GM23338 (cell line): Measurements from ENCODE around the gene MAT2B. TPM values are rescaled to one million over a fixed set of nuclear protein-coding genes. Genes with fewer than 3 reads are reported as not detected.

ENCODE experiments used
- ATAC-seq: fragments of 200-7000 bp; cut with Tn5 transposase; 3 replicates; pipeline ENCODE4 v1.9.1; 2020
- DNase-seq: peaks from one replicate; pipeline ENCODE4 v3.0.0-alpha.2; 2015; ENCODE audit warnings: low spot score
- H2AFZ ChIP-seq: fragments of 200-600 bp; sonication (generic); 2 replicates; pipeline ENCODE4 v1.8.0; 2016; ENCODE audit warnings: antibody characterized with exemption, mild to moderate bottlenecking, moderate library complexity
- H3F3A ChIP-seq: fragments of 200-600 bp; sonication (generic); replicated peaks from 2 replicates; pipeline ENCODE4 v1.8.0; 2017; ENCODE audit warnings: antibody characterized with exemption, mixed run types, low read depth
- H3K27ac ChIP-seq: fragments of 200-600 bp; sonication (generic); 2 replicates; pipeline ENCODE4 v1.6.1; 2016; ENCODE audit warnings: low read depth
- H3K27me3 ChIP-seq: fragments of 200-600 bp; sonication (generic); 2 replicates; pipeline ENCODE4 v1.8.0; 2016; ENCODE audit warnings: mild to moderate bottlenecking, mixed run types, moderate library complexity; ENCODE audit not compliant: insufficient read depth
- H3K36me3 ChIP-seq: fragments of 200-600 bp; sonication (generic); 2 replicates; pipeline ENCODE4 v1.8.0; 2016; ENCODE audit warnings: mild to moderate bottlenecking; ENCODE audit not compliant: insufficient read depth
- H3K4me1 ChIP-seq: fragments of 200-600 bp; sonication (generic); 2 replicates; pipeline ENCODE4 v1.8.0; 2016; ENCODE audit warnings: mild to moderate bottlenecking, moderate library complexity; ENCODE audit not compliant: insufficient read depth
- H3K4me2 ChIP-seq: fragments of 200-600 bp; sonication (generic); 2 replicates; pipeline ENCODE4 v1.7.1; 2017; ENCODE audit warnings: mixed run types
- H3K4me3 ChIP-seq: fragments of 200-600 bp; sonication (generic); 2 replicates; pipeline ENCODE4 v1.6.1; 2016; ENCODE audit warnings: mixed run types
- H3K79me2 ChIP-seq: fragments of 200-600 bp; sonication (generic); replicated peaks from 2 replicates; pipeline ENCODE4 v1.8.0; 2017; ENCODE audit warnings: mild to moderate bottlenecking; ENCODE audit not compliant: insufficient read depth
- H3K9me2 ChIP-seq: fragments of 200-600 bp; sonication (generic); 2 replicates; pipeline ENCODE4 v1.8.0; 2017; ENCODE audit not compliant: insufficient read depth
- H4K20me1 ChIP-seq: fragments of 200-600 bp; sonication (generic); replicated peaks from 2 replicates; pipeline ENCODE4 v1.8.0; 2017; ENCODE audit warnings: mild to moderate bottlenecking; ENCODE audit not compliant: insufficient read depth
- H3K27ac Mint-ChIP-seq: 2 replicates; pipeline ENCODE4 v1.8.0; 2020; ENCODE audit warnings: inconsistent platforms, mild to moderate bottlenecking, moderate library complexity, mixed read lengths
- H3K27me3 Mint-ChIP-seq: 3 replicates; pipeline ENCODE4 v1.8.0; 2022; ENCODE audit warnings: low read depth, mild to moderate bottlenecking, moderate library complexity, mixed read lengths, inconsistent platforms; ENCODE audit not compliant: insufficient read depth, poor library complexity
- H3K36me3 Mint-ChIP-seq: 3 replicates; pipeline ENCODE4 v1.8.0; 2021; ENCODE audit warnings: low read depth, mild to moderate bottlenecking, inconsistent platforms, moderate library complexity, mixed read lengths
- H3K4me1 Mint-ChIP-seq: 3 replicates; pipeline ENCODE4 v1.8.0; 2020; ENCODE audit warnings: mild to moderate bottlenecking, inconsistent platforms, mixed read lengths
- H3K4me3 Mint-ChIP-seq: 3 replicates; pipeline ENCODE4 v1.8.0; 2021; ENCODE audit warnings: moderate library complexity, mild to moderate bottlenecking, inconsistent platforms, mixed read lengths
- H3K9me3 Mint-ChIP-seq: 3 replicates; pipeline ENCODE4 v1.8.0; 2020; ENCODE audit warnings: moderate library complexity, mild to moderate bottlenecking, inconsistent platforms, mixed read lengths
- CREB1 ChIP-seq: fragments of 250-450 bp; sonication (Bioruptor Pico); IDR thresholded peaks from 2 replicates; pipeline ENCODE4 v1.5.0; 2020; ENCODE audit warnings: low read depth, mild to moderate bottlenecking, moderate library complexity
- EZH2phosphoT487 ChIP-seq: fragments of 200-600 bp; sonication (generic); IDR thresholded peaks from one replicate; pipeline ENCODE4 v1.8.1; 2018; ENCODE audit warnings: antibody characterized with exemption; ENCODE audit not compliant: unreplicated experiment
- JUNB ChIP-seq: IDR thresholded peaks from one replicate; pipeline ENCODE4 v1.6.1; 2016; ENCODE audit warnings: antibody characterized with exemption; ENCODE audit not compliant: unreplicated experiment
- POLR2AphosphoS5 ChIP-seq: IDR thresholded peaks from 2 replicates; pipeline ENCODE4 v1.6.1; 2016; ENCODE audit warnings: antibody characterized with exemption, low read depth
- STAT1 ChIP-seq: IDR thresholded peaks from one replicate; pipeline ENCODE4 v1.6.1; 2016; ENCODE audit warnings: antibody characterized with exemption; ENCODE audit not compliant: unreplicated experiment
- ZNF114 ChIP-seq: fragments of 250-450 bp; sonication (Bioruptor Pico); IDR thresholded peaks from 2 replicates; pipeline ENCODE4 v1.5.0; 2020; ENCODE audit warnings: mild to moderate bottlenecking, moderate library complexity
- ZNF331 ChIP-seq: fragments of 250-450 bp; sonication (Bioruptor Pico); IDR thresholded peaks from 2 replicates; pipeline ENCODE4 v1.5.0; 2020; ENCODE audit warnings: low read depth, mild to moderate bottlenecking, moderate library complexity
- long read RNA-seq: library from polyadenylated mRNA; unstranded; transcript quantifications from one replicate; pipeline ENCODE4 v2.0.0, GENCODE V29; 2020; ENCODE audit not compliant: unreplicated experiment
- polyA plus RNA-seq: library from polyadenylated mRNA; unstranded; fragments of >200 nt; fragmentation: Nextera tagmentation; extraction: Ambion mirVana; gene quantifications from 2 replicates; pipeline ENCODE4 v1.2.1, GENCODE V29; 2016
- total RNA-seq: library from RNA; depleted of rRNA; stranded (reverse); fragments of >200 nt; shearing (Covaris generic); gene quantifications from 2 replicates; pipeline ENCODE4 v1.2.3, GENCODE V29; 2014; rRNA removed
- TF ChIP-seq, protein P1 (sequence below): IDR thresholded peaks from 2 replicates; pipeline ENCODE4 v1.6.1; 2016; ENCODE audit warnings: antibody characterized with exemption
- TF ChIP-seq, protein P2 (sequence below), 2 experiments: fragments of 200-600 bp in 1 of 2; sonication (generic) in 1 of 2; conservative IDR thresholded peaks; 2 replicates each; pipeline versions ENCODE4 v1.5.1 to v1.6.1; 2016 to 2017; ENCODE audit warnings: antibody characterized with exemption in 2 of 2, low read depth in 2 of 2, mild to moderate bottlenecking in 2 of 2, moderate library complexity in 1 of 2
- TF ChIP-seq, protein P3 (sequence below): IDR thresholded peaks from one replicate; pipeline ENCODE4 v1.6.1; 2018; ENCODE audit warnings: antibody characterized with exemption; ENCODE audit not compliant: unreplicated experiment

MAT2B gene
- total RNA-seq (110 and 120 TPM in 2 replicates), polyA plus RNA-seq (75.7 and 81.4 TPM in 2 replicates)
- long read RNA-seq, transcript MAT2B-201 (7 exons, 2,226 nt) = major isoform, 25 of 54 reads
- long read RNA-seq, transcript MAT2B-202 (7 exons, 2,103 nt) = minor isoform, 15 of 54 reads
- long read RNA-seq, partial matches to known transcripts = 7 of 54 reads
- long read RNA-seq, other reads (novel, unspliced or antisense) = 7 of 54 reads

DNA sequence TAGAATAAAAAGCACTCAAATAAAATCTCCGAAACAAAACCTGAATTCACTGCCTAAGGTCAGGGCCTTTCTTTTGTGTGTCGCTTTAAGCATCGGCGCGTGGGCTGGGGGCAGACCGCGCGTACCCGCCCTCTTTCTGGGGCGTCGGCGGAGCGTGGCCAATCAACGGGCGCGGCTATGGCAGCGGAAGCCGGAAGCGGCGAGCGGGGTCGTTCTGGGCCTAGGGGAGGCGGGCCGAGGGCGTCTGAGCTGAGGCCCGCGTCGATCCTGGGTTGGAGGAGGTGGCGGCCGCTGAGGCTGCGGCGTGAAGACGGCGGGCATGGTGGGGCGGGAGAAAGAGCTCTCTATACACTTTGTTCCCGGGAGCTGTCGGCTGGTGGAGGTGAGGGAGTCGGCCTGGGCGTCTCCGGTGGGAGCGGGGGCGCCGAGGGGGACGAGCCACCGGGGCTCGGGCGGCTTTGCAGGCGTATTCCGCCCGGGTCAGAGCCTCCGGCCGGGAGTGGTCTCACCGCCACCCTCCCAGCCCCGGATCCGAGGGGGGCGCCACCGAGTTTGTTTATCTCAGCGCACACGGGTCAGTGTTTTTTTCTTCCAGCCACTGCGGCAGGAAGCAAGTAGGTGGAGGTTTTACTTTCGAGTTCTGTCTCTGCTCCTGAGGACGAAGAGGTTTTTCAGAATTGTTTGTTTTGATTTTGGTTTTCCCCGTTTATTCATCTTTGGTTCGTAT lies at the start of gene MAT2B:
Gene MAT2B (plus strand): TSS at position 252 of the 727 bp plus-strand sequence. CDS start 68 bp downstream, at position 320.
- Histone ChIP-seq H4K20me1 (peaks cover 37% of the 10 kb centered on the region), H3K27ac (peak within 1 kb of the TSS; percentile 95), H3K4me3 (peak within 1 kb of the TSS; percentile 58), H3K9me2 (no peaks in the 10 kb centered on the region), H2AFZ (no peak within 1 kb of the TSS), H3K79me2 (peaks cover 67% of the 10 kb centered on the region), H3K36me3 (no peaks in the 10 kb centered on the region), H3K27me3 (no peaks in the 10 kb centered on the region), H3K4me1 (peaks cover 43% of the 10 kb centered on the region), H3K4me2 (peak within 1 kb of the TSS; percentile 89), H3F3A (no peaks in the 10 kb centered on the region)
- Mint-ChIP-seq H3K36me3 (peaks cover 33% of the 10 kb centered on the region), H3K9me3 (no peaks in the 10 kb centered on the region; the same call in 2 of the 3 replicates), H3K4me3 (peak within 1 kb of the TSS; percentile 96), H3K27me3 (peaks cover 17% of the 10 kb centered on the region), H3K27ac (peak within 1 kb of the TSS; percentile 99), H3K4me1 (peaks cover 45% of the 10 kb centered on the region)
- TF ChIP-seq, protein P1, sequence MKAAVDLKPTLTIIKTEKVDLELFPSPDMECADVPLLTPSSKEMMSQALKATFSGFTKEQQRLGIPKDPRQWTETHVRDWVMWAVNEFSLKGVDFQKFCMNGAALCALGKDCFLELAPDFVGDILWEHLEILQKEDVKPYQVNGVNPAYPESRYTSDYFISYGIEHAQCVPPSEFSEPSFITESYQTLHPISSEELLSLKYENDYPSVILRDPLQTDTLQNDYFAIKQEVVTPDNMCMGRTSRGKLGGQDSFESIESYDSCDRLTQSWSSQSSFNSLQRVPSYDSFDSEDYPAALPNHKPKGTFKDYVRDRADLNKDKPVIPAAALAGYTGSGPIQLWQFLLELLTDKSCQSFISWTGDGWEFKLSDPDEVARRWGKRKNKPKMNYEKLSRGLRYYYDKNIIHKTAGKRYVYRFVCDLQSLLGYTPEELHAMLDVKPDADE = peak; percentile 78
- TF ChIP-seq, protein P2, sequence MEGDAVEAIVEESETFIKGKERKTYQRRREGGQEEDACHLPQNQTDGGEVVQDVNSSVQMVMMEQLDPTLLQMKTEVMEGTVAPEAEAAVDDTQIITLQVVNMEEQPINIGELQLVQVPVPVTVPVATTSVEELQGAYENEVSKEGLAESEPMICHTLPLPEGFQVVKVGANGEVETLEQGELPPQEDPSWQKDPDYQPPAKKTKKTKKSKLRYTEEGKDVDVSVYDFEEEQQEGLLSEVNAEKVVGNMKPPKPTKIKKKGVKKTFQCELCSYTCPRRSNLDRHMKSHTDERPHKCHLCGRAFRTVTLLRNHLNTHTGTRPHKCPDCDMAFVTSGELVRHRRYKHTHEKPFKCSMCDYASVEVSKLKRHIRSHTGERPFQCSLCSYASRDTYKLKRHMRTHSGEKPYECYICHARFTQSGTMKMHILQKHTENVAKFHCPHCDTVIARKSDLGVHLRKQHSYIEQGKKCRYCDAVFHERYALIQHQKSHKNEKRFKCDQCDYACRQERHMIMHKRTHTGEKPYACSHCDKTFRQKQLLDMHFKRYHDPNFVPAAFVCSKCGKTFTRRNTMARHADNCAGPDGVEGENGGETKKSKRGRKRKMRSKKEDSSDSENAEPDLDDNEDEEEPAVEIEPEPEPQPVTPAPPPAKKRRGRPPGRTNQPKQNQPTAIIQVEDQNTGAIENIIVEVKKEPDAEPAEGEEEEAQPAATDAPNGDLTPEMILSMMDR (conservative IDR thresholded peaks at IDR 0.05; ENCODE audit: low read depth in 2 of 2) = peak; percentile 50 to 65
- TF ChIP-seq POLR2AphosphoS5 = peak; percentile 94
- no peak for TF ChIP-seq ZNF114
- no peak for TF ChIP-seq JUNB
- TF ChIP-seq CREB1 = peak; percentile 73
- ATAC-seq = peak; percentile 93
- peak; percentile 98 for DNase-seq

DNA sequence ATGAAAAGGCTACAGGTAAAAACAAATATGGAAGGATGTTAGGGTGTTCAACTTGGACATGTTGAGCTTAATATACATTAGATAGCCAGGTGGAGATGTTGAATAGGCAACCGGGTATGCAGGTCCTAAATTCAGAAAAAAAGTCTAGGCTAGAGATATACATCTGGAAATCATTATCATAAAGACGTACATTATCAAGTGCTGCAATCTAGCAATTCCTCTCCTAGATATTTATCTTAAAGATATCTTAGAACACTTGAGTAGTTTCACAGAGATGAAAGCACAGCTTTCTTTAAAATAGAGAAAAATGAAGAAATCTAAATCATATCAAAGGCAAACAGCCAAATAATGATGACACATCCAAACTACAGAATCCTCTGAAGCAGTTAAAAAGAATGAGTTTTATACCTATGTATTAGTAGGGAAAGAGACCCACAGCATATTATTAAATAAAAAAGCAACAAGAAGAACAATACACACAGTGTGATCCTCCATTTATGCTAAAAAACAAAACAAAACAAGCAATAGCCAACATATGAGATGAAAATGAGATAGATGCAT lies 49.3 kb upstream of the MAT2B start:
- Histone ChIP-seq H3K9me2 (no peaks in the 10 kb centered on the region), H4K20me1 (no peaks in the 10 kb centered on the region), H3K27me3 (no peaks in the 10 kb centered on the region), H3K36me3 (peaks cover 12% of the 10 kb centered on the region; the same call in 1 of the 2 replicates), H3K4me3 (no peak overlapping the region), H3K27ac (no peak overlapping the region), H3F3A (peaks cover 8% of the 10 kb centered on the region; the same call in 1 of the 2 replicates), H3K4me1 (peaks cover 5% of the 10 kb centered on the region), H3K79me2 (peaks cover 30% of the 10 kb centered on the region), H3K4me2 (no peak overlapping the region), H2AFZ (no peak overlapping the region)
- DNase-seq = no peak
- H3K4me1 Mint-ChIP-seq = peaks cover 7% of the 10 kb centered on the region
- H3K27ac Mint-ChIP-seq = no peak overlapping the region
- H3K4me3 Mint-ChIP-seq = no peak overlapping the region
- peaks cover 13% of the 10 kb centered on the region for H3K27me3 Mint-ChIP-seq
- no peak for ATAC-seq
- H3K36me3 Mint-ChIP-seq = peaks cover 38% of the 10 kb centered on the region
- H3K9me3 Mint-ChIP-seq = peaks cover 3% of the 10 kb centered on the region; the same call in 2 of the 3 replicates
- TF ChIP-seq STAT1 (no peak), EZH2phosphoT487 (no peak), ZNF331 (no peak), JUNB (no peak)
- TF ChIP-seq, protein P2 (conservative IDR thresholded peaks at IDR 0.05; ENCODE audit: low read depth in 2 of 2) = no peak
- TF ChIP-seq, protein P3, sequence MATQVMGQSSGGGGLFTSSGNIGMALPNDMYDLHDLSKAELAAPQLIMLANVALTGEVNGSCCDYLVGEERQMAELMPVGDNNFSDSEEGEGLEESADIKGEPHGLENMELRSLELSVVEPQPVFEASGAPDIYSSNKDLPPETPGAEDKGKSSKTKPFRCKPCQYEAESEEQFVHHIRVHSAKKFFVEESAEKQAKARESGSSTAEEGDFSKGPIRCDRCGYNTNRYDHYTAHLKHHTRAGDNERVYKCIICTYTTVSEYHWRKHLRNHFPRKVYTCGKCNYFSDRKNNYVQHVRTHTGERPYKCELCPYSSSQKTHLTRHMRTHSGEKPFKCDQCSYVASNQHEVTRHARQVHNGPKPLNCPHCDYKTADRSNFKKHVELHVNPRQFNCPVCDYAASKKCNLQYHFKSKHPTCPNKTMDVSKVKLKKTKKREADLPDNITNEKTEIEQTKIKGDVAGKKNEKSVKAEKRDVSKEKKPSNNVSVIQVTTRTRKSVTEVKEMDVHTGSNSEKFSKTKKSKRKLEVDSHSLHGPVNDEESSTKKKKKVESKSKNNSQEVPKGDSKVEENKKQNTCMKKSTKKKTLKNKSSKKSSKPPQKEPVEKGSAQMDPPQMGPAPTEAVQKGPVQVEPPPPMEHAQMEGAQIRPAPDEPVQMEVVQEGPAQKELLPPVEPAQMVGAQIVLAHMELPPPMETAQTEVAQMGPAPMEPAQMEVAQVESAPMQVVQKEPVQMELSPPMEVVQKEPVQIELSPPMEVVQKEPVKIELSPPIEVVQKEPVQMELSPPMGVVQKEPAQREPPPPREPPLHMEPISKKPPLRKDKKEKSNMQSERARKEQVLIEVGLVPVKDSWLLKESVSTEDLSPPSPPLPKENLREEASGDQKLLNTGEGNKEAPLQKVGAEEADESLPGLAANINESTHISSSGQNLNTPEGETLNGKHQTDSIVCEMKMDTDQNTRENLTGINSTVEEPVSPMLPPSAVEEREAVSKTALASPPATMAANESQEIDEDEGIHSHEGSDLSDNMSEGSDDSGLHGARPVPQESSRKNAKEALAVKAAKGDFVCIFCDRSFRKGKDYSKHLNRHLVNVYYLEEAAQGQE = no peak
